GM12873 (cell line): Measurements from ENCODE around the gene ESRRA.

Source experiments
- CTCF ChIP-seq: IDR thresholded peaks from 2 replicates; pipeline ENCODE4 v1.5.1; 2012; ENCODE audit warnings: low read depth, mild to moderate bottlenecking, moderate library complexity, low read length, control low read depth; ENCODE audit not compliant: insufficient read depth; ENCODE audit errors: missing control alignments

Gene ESRRA

GRCh38 chr11:64276653-64277431, 28.5 kb upstream of the ESRRA start:
- TF ChIP-seq CTCF = no peak

GRCh38 chr11:64278576-64279190, 26.6 kb upstream of the ESRRA start:
- no peak for TF ChIP-seq CTCF

GRCh38 chr11:64281957-64282770, 23.2 kb upstream of the ESRRA start:
- no peak for TF ChIP-seq CTCF

- TF ChIP-seq CTCF = no peak
Measured at GRCh38 chr11:64283092-64283491, 22.2 kb upstream of the ESRRA start.

- TF ChIP-seq CTCF = no peak
Measured at GRCh38 chr11:64284048-64284961, 21.0 kb upstream of the ESRRA start, which contains the start of gene BAD. TSS of gene BAD (minus strand) at chr11:64284665. CDS start at chr11:64284368, 297 bp downstream.

- TF ChIP-seq CTCF = no peak
Measured at GRCh38 chr11:64284962-64285884, 20.1 kb upstream of the ESRRA start, which contains the start of gene GPR137. TSS of gene GPR137 (plus strand) at chr11:64285848. CDS start at chr11:64286525, 677 bp downstream.
